Osteoblast (primary cell): ENCODE measurements around the gene RYR3. TPM values are rescaled to one million over a fixed set of nuclear protein-coding genes. Genes with fewer than 3 reads are reported as not detected.
A peak's percentile ranks its signal among the peaks of the same experiment; 100 is the strongest.

Experiments
- DNase-seq: peaks from one replicate; pipeline ENCODE4 v3.0.0; 2011; ENCODE audit warnings: low spot score, mixed read lengths; ENCODE audit not compliant: insufficient read length; ENCODE audit errors: missing footprints
- H2AFZ ChIP-seq: 2 replicates; pipeline ENCODE4 v1.6.0; 2011; ENCODE audit warnings: mild to moderate bottlenecking, low read length
- H3K27ac ChIP-seq: 2 replicates; pipeline ENCODE4 v1.5.1; 2011; ENCODE audit warnings: mild to moderate bottlenecking, low read depth, low read length, moderate library complexity
- H3K27me3 ChIP-seq: 2 replicates; pipeline ENCODE4 v1.6.0; 2012; ENCODE audit warnings: mild to moderate bottlenecking, control low read depth, inconsistent platforms, low read length, moderate library complexity; ENCODE audit not compliant: insufficient read depth
- H3K36me3 ChIP-seq: 2 replicates; pipeline ENCODE4 v1.5.1; 2011; ENCODE audit warnings: mild to moderate bottlenecking, low read length, control low read depth, moderate library complexity; ENCODE audit not compliant: insufficient read depth
- H3K4me1 ChIP-seq: 2 replicates; pipeline ENCODE4 v1.5.1; 2011; ENCODE audit warnings: mild to moderate bottlenecking, low read length, control low read depth, moderate library complexity; ENCODE audit not compliant: insufficient read depth
- H3K4me2 ChIP-seq: 2 replicates; pipeline ENCODE4 v1.6.0; 2011; ENCODE audit warnings: mild to moderate bottlenecking, low read length; ENCODE audit not compliant: insufficient read depth
- H3K4me3 ChIP-seq: fragments of 200-600 bp; sonication (generic); 3 replicates; pipeline ENCODE4 v1.5.1; 2012; ENCODE audit warnings: mild to moderate bottlenecking, low read length, inconsistent platforms; ENCODE audit not compliant: insufficient read depth
- H3K79me2 ChIP-seq: 2 replicates; pipeline ENCODE4 v1.6.0; 2012; ENCODE audit warnings: mild to moderate bottlenecking, low read length, control low read depth, inconsistent platforms; ENCODE audit not compliant: insufficient read depth
- H3K9me3 ChIP-seq: 2 replicates; pipeline ENCODE4 v1.5.1; 2011; ENCODE audit warnings: low read depth, low read length, control low read depth
- H4K20me1 ChIP-seq: 2 replicates; pipeline ENCODE4 v1.6.0; 2012; ENCODE audit warnings: mild to moderate bottlenecking, low read length, control low read depth; ENCODE audit not compliant: insufficient read depth
- CTCF ChIP-seq: IDR thresholded peaks from 2 replicates; pipeline ENCODE4 v1.5.1; 2011; ENCODE audit warnings: mild to moderate bottlenecking, low read depth, low read length, moderate library complexity; ENCODE audit errors: extremely low read depth
- total RNA-seq: library from RNA; depleted of rRNA; stranded (reverse); fragments of >200 nt; gene quantifications from 2 replicates; pipeline ENCODE4 v1.2.3, GENCODE V29; 2012

Gene RYR3
- total RNA-seq, 1 donor: not detected

DNA sequence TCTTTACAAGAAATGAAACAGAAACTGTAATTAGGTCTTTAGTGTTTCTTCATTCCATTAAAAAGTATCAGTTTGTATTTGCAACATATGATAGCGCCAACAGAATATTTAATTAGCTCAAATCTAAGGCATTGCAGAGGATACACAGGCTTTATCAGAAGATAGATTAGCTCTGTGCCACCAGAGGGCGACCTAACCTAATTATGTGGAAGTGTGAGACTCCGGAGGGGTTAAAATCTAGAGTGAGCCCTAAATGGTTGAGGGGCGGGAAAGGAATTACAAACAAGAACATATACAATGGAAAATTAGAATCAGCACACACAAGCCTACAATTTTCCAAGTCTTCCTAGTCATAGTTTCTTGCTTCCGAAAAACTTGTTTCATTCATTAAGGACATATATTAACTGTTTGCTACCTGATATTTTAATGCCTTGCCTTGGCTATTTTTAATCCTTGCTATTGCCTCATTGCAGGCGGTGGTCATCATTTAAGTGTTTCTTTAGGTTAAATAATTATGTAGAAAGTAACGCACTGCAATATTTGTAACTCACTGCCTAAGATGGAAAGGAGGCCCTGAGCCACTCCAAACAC, 18.0 kb upstream of the RYR3 start:
- Histone ChIP-seq H3K36me3 (no peaks in the 10 kb centered on the region), H3K4me3 (no peak overlapping the region), H3K4me1 (peaks cover 8% of the 10 kb centered on the region), H4K20me1 (no peaks in the 10 kb centered on the region), H3K4me2 (peak overlapping the region; percentile 4), H3K79me2 (no peaks in the 10 kb centered on the region), H3K27ac (no peak overlapping the region), H3K27me3 (peaks cover 12% of the 10 kb centered on the region), H3K9me3 (no peaks in the 10 kb centered on the region), H2AFZ (no peak overlapping the region)
- peak; percentile 83 for TF ChIP-seq CTCF
- DNase-seq: no peak

- no peak for DNase-seq
- Histone ChIP-seq H3K4me2 (peak overlapping the region; percentile 85), H3K79me2 (no peaks in the 10 kb centered on the region), H3K4me3 (peak overlapping the region; percentile 57), H3K27ac (no peak overlapping the region), H3K9me3 (no peaks in the 10 kb centered on the region), H4K20me1 (no peaks in the 10 kb centered on the region), H3K27me3 (peaks cover 12% of the 10 kb centered on the region), H3K36me3 (no peaks in the 10 kb centered on the region), H3K4me1 (peaks cover 8% of the 10 kb centered on the region), H2AFZ (peak overlapping the region; percentile 88)
- no peak for TF ChIP-seq CTCF
These were observed 16.9 kb upstream of the RYR3 start for GRCh38 chr15:33293713-33294334.

GRCh38 chr15:33296050-33296449, 14.7 kb upstream of the RYR3 start:
- H3K9me3 ChIP-seq: no peaks in the 10 kb centered on the region
- H4K20me1 ChIP-seq: peaks cover 2% of the 10 kb centered on the region
- H2AFZ ChIP-seq: no peak overlapping the region
- no peak overlapping the region for H3K27ac ChIP-seq
- H3K27me3 ChIP-seq: peaks cover 12% of the 10 kb centered on the region
- peaks cover 8% of the 10 kb centered on the region for H3K4me1 ChIP-seq
- no peak overlapping the region for H3K4me3 ChIP-seq
- H3K79me2 ChIP-seq: no peaks in the 10 kb centered on the region
- no peak overlapping the region for H3K4me2 ChIP-seq
- no peaks in the 10 kb centered on the region for H3K36me3 ChIP-seq
- no peak for DNase-seq
- no peak for TF ChIP-seq CTCF

DNA sequence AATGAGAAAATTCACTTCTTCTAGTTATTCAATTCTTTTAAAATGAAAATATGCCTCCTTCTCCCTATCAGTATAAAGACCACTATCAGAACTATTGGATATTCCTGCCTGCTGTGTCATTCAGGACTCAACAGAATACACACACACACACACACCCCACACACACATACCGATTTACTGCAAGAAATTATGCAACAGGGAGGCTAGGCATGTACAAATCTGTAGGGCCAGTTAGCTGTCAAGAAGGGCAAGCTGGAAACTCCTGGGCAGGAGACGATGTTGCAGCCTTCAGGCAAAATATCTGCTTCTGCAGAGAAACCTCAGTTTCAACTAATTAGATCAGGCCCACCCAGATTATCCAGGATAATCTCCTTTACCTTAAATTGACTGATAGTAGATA, 13.9 kb upstream of the RYR3 start:
- Histone ChIP-seq H4K20me1 (peaks cover 2% of the 10 kb centered on the region), H3K36me3 (no peaks in the 10 kb centered on the region), H2AFZ (no peak overlapping the region), H3K4me1 (peaks cover 8% of the 10 kb centered on the region), H3K9me3 (no peaks in the 10 kb centered on the region), H3K27ac (no peak overlapping the region), H3K27me3 (peaks cover 13% of the 10 kb centered on the region), H3K4me2 (no peak overlapping the region), H3K79me2 (no peaks in the 10 kb centered on the region), H3K4me3 (no peak overlapping the region)
- no peak for DNase-seq
- no peak for TF ChIP-seq CTCF
